ENCODE results near the gene HS1BP3. TPM values are rescaled to one million over a fixed set of nuclear protein-coding genes. Genes with fewer than 3 reads are reported as not detected.

The HS1BP3 gene
- total and polyA plus RNA-seq, 2 of the 13 experiments (the other 11 are each of a cell fraction or from before 2014, with no cell fraction given), result 15.2 to 22.0 TPM

DNA sequence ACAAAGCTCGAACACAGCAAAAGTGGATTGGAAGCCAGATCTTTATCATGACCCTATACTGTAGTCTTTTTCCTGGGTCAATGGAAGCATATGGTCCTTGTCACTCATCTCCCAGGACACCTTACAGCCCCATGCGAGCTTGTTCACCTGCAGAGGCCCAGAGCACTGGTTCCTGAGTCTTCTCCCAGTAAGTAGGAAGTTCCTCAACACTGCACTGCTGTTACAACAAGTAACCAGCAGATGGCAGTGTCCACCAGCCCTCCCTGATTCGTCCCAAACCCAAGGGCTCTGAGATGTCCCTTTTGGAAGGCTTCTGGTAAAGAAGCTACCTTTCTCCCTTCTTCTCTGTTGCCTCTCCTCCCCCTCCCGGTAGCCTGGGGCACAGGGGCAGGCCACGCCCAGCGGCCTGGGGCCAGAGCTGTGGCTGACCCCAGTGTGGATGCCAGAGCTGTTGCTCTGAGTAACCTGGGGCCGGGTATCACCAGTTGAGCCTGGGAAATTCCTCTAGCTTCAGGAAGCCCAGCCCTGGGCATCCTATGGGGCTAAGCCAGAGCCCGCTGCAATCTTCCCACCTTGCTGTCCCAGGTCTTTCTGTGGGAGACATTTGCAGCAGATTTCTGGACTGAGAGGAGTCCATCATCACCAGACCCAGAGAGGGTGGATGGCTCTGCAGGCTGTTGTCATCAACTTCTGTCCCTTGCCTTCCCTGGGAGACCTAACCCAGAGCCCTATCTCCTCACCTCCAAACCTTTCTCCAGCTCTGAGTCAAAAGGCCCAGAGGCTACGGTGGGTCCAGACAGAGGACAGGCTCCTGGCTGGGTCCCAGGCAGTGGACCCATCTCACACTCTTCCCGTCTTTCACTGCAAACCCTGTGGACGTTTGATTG lies 10.8 kb upstream of the HS1BP3 start (continued):
- TF ChIP-seq, protein P1, sequence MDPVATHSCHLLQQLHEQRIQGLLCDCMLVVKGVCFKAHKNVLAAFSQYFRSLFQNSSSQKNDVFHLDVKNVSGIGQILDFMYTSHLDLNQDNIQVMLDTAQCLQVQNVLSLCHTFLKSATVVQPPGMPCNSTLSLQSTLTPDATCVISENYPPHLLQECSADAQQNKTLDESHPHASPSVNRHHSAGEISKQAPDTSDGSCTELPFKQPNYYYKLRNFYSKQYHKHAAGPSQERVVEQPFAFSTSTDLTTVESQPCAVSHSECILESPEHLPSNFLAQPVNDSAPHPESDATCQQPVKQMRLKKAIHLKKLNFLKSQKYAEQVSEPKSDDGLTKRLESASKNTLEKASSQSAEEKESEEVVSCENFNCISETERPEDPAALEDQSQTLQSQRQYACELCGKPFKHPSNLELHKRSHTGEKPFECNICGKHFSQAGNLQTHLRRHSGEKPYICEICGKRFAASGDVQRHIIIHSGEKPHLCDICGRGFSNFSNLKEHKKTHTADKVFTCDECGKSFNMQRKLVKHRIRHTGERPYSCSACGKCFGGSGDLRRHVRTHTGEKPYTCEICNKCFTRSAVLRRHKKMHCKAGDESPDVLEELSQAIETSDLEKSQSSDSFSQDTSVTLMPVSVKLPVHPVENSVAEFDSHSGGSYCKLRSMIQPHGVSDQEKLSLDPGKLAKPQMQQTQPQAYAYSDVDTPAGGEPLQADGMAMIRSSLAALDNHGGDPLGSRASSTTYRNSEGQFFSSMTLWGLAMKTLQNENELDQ (CRISPR knock-in tag; IDR thresholded peaks at IDR 0.05; ENCODE audit: borderline replicate concordance), result peak; percentile 75; the same call in 1 of the 2 replicates
- TF ChIP-seq, protein P2, sequence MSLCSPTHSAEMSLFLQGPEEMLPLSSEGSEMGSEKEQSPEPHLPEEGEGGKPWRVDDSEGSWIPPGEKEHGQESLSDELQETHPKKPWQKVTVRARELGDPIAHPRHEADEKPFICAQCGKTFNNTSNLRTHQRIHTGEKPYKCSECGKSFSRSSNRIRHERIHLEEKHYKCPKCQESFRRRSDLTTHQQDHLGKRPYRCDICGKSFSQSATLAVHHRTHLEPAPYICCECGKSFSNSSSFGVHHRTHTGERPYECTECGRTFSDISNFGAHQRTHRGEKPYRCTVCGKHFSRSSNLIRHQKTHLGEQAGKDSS (CRISPR knock-in tag; IDR thresholded peaks at IDR 0.05; ENCODE audit: borderline replicate concordance, low read depth), result peak; percentile 100
- TF ChIP-seq, protein P3, sequence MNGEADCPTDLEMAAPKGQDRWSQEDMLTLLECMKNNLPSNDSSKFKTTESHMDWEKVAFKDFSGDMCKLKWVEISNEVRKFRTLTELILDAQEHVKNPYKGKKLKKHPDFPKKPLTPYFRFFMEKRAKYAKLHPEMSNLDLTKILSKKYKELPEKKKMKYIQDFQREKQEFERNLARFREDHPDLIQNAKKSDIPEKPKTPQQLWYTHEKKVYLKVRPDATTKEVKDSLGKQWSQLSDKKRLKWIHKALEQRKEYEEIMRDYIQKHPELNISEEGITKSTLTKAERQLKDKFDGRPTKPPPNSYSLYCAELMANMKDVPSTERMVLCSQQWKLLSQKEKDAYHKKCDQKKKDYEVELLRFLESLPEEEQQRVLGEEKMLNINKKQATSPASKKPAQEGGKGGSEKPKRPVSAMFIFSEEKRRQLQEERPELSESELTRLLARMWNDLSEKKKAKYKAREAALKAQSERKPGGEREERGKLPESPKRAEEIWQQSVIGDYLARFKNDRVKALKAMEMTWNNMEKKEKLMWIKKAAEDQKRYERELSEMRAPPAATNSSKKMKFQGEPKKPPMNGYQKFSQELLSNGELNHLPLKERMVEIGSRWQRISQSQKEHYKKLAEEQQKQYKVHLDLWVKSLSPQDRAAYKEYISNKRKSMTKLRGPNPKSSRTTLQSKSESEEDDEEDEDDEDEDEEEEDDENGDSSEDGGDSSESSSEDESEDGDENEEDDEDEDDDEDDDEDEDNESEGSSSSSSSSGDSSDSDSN (CRISPR knock-in tag; IDR thresholded peaks at IDR 0.05), result peak; percentile 46; the same call in 1 of the 2 replicates
- TF ChIP-seq ZNF776 (CRISPR knock-in tag; IDR thresholded peaks at IDR 0.05), result 0 out of 2 replicates have a peak, but pooled peaks have one; percentile 54
- TF ChIP-seq ATF7 (IDR thresholded peaks at IDR 0.05), result no peak
- no peak for TF ChIP-seq ATF7 (CRISPR knock-in tag; IDR thresholded peaks at IDR 0.05)
- peak; percentile 98 for TF ChIP-seq STAG1 (CRISPR knock-in tag; IDR thresholded peaks at IDR 0.05)
- peak; percentile 52 for TF ChIP-seq FOSL2 (CRISPR knock-in tag; IDR thresholded peaks at IDR 0.05)
- TF ChIP-seq PCBP2 (optimal IDR thresholded peaks at IDR 0.05; ENCODE audit: low read depth, low read length, poor library complexity, severe bottlenecking), result no peak
- 0 out of 2 replicates have a peak, but pooled peaks have one; percentile 33 for TF ChIP-seq NFKBIZ (CRISPR knock-in tag; IDR thresholded peaks at IDR 0.05)
- no peak for TF ChIP-seq SUZ12 (IDR thresholded peaks at IDR 0.05; ENCODE audit: low read depth, low read length)
- TF ChIP-seq, protein P4, sequence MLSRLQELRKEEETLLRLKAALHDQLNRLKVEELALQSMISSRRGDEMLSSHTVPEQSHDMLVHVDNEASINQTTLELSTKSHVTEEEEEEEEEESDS (CRISPR knock-in tag; IDR thresholded peaks at IDR 0.05; ENCODE audit: borderline replicate concordance), result no peak
- TF ChIP-seq, protein P5, sequence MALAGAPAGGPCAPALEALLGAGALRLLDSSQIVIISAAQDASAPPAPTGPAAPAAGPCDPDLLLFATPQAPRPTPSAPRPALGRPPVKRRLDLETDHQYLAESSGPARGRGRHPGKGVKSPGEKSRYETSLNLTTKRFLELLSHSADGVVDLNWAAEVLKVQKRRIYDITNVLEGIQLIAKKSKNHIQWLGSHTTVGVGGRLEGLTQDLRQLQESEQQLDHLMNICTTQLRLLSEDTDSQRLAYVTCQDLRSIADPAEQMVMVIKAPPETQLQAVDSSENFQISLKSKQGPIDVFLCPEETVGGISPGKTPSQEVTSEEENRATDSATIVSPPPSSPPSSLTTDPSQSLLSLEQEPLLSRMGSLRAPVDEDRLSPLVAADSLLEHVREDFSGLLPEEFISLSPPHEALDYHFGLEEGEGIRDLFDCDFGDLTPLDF (CRISPR knock-in tag; IDR thresholded peaks at IDR 0.05), result no peak
- TF ChIP-seq, protein P6, sequence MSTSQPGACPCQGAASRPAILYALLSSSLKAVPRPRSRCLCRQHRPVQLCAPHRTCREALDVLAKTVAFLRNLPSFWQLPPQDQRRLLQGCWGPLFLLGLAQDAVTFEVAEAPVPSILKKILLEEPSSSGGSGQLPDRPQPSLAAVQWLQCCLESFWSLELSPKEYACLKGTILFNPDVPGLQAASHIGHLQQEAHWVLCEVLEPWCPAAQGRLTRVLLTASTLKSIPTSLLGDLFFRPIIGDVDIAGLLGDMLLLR (CRISPR knock-in tag; IDR thresholded peaks at IDR 0.05), result 0 out of 2 replicates have a peak, but pooled peaks have one; percentile 50
- TF ChIP-seq ELF1 (CRISPR knock-in tag; IDR thresholded peaks at IDR 0.05), result peak; percentile 54; the same call in 1 of the 2 replicates
- TF ChIP-seq ZFP37 (CRISPR knock-in tag; IDR thresholded peaks at IDR 0.05; ENCODE audit: borderline replicate concordance), result no peak
- TF ChIP-seq, protein P7, sequence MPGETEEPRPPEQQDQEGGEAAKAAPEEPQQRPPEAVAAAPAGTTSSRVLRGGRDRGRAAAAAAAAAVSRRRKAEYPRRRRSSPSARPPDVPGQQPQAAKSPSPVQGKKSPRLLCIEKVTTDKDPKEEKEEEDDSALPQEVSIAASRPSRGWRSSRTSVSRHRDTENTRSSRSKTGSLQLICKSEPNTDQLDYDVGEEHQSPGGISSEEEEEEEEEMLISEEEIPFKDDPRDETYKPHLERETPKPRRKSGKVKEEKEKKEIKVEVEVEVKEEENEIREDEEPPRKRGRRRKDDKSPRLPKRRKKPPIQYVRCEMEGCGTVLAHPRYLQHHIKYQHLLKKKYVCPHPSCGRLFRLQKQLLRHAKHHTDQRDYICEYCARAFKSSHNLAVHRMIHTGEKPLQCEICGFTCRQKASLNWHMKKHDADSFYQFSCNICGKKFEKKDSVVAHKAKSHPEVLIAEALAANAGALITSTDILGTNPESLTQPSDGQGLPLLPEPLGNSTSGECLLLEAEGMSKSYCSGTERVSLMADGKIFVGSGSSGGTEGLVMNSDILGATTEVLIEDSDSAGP (CRISPR knock-in tag; IDR thresholded peaks at IDR 0.05; ENCODE audit: borderline replicate concordance), result peak; percentile 47; the same call in 1 of the 2 replicates
- peak; percentile 97 for TF ChIP-seq RAD21 (CRISPR knock-in tag; IDR thresholded peaks at IDR 0.05)
- TF ChIP-seq CBFB (CRISPR knock-in tag; IDR thresholded peaks at IDR 0.05), result 0 out of 2 replicates have a peak, but pooled peaks have one; percentile 22

Data from HepG2 (cell line).